ENCODE data around the gene COMMD10.

COMMD10 gene

GRCh38 chr5:116045821-116046220 lies 39.0 kb upstream of the COMMD10 start:
- H3K4me3 ChIP-seq (ENCODE audit: low read depth, low read length), result no peak overlapping the region
- DNase-seq (ENCODE audit: low read depth), result no peak
- no peak for TF ChIP-seq CTCF (IDR thresholded peaks at IDR 0.05; ENCODE audit: insufficient read depth, low read depth, low read length, missing control alignments)

- no peak overlapping the region for H3K4me3 ChIP-seq (ENCODE audit: low read depth, low read length)
- no peak for TF ChIP-seq CTCF (IDR thresholded peaks at IDR 0.05; ENCODE audit: insufficient read depth, low read depth, low read length, missing control alignments)
- no peak for DNase-seq (ENCODE audit: low read depth)
Measured at GRCh38 chr5:116046261-116046660, 38.6 kb upstream of the COMMD10 start.

- no peak for DNase-seq (ENCODE audit: low read depth)
- no peak for TF ChIP-seq CTCF (IDR thresholded peaks at IDR 0.05; ENCODE audit: insufficient read depth, low read depth, low read length, missing control alignments)
- no peak overlapping the region for H3K4me3 ChIP-seq (ENCODE audit: low read depth, low read length)
Measured at GRCh38 chr5:116046823-116047222, 38.0 kb upstream of the COMMD10 start.

DNA sequence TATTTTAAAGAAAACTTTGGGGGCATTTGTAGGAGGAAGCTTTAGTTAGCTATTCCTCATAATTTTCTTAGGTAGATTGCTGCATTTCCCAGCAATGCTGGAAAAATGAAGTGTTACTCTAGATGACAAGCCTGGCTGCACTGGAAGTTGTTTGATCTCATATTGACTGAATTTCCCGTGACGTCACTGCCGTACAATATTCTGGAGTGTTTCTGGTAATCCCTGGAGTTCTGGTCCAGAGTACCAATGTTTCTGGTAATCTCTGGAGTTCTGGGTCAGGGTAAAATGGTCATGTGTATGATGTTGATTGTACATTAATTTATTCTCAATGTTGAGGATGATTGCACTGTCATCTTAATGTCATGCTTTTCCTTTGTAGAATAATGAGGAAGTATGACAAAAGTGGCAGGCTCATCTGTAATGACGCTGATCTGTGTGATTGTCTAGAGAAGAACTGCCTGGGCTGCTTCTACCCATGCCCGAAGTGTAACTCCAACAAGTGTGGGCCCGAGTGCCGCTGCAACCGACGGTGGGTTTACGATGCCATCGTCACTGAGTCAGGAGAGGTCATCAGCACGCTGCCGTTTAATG lies 26.4 kb upstream of the COMMD10 start:
- no peak for TF ChIP-seq CTCF (IDR thresholded peaks at IDR 0.05; ENCODE audit: insufficient read depth, low read depth, low read length, missing control alignments)
- no peak for DNase-seq (ENCODE audit: low read depth)
- H3K4me3 ChIP-seq (ENCODE audit: low read depth, low read length), result no peak overlapping the region

DNA sequence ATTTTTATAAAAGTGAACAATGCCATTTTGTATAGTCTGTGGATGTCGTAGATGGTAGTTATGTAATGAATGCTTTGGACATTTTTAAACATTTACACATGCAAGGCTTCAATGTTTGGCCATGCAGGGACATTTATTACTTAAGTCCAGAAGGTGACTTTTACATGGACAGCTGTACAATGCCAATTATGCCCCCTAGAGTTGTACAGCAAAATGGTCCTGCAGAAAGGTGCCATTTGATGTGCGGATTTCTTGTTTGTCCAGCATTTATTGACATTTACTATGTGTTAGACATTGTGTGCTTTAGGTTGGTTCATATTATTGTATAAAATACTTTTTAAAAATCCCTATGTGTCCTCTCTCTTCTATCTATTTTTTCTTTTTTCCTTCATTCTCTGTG lies 22.5 kb upstream of the COMMD10 start:
- DNase-seq (ENCODE audit: low read depth), result no peak
- no peak overlapping the region for H3K4me3 ChIP-seq (ENCODE audit: low read depth, low read length)
- no peak for TF ChIP-seq CTCF (IDR thresholded peaks at IDR 0.05; ENCODE audit: insufficient read depth, low read depth, low read length, missing control alignments)

DNA sequence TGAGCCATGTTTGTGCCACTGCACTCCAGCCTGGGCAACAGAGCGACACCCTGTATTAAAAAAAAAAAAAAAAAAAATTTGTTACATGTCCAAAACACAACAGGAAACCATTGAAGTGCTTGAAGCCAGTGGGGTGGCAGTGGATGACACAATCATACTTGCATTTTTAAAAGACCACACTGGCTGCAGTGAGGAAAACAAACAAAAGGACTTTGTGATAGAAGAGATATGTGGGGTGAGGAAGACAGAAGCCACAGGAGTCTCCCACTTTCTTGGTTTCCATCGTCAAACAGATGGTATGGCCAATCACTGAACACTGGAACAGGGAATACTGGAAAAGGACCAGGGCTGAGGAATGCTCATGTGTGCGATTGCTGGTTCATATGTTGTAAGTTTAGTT lies 20.9 kb upstream of the COMMD10 start:
- H3K4me3 ChIP-seq (ENCODE audit: low read depth, low read length), result no peak overlapping the region
- no peak for DNase-seq (ENCODE audit: low read depth)
- TF ChIP-seq CTCF (IDR thresholded peaks at IDR 0.05; ENCODE audit: insufficient read depth, low read depth, low read length, missing control alignments), result no peak

DNA sequence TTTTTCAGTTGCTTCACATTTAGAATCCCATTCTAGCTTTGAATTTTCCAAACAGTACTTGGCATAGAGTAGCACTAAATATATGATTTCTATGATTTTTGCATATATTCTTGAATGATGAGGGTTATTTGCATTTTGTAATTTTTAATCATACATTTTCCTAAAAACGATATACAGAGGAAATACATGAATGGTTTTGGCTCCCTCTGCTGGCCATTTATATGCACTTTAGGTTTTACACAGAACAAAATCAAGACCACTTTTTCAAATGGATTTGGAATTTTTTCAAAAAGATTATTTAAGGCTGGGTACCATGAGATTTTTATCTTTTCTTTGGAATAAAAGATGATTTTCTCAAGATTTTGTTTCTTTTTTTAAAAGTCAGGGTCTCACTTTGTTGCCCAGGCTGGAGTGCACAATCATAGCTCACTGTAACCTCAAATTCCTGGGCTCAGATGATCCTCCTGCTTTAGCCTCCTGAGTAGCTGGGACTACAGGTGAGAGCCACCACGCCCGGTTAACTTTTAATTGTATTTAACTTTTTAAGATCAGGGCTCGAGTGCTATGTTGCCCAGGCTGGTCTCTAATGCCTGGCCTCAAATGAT lies 16.7 kb upstream of the COMMD10 start:
- H3K4me3 ChIP-seq (ENCODE audit: low read depth, low read length), result no peak overlapping the region
- peak; percentile 71 for DNase-seq (ENCODE audit: low read depth)
- TF ChIP-seq CTCF (IDR thresholded peaks at IDR 0.05; ENCODE audit: insufficient read depth, low read depth, low read length, missing control alignments), result peak; percentile 52
